Frontal cortex (tissue), 4 donors: ENCODE data around the gene KRTAP10-11. TPM values are rescaled to one million over a fixed set of nuclear protein-coding genes. Genes with fewer than 3 reads are reported as not detected.
"Not testable (repeated sequence)": the region's sequence is repeated elsewhere in the genome, so short reads cannot be mapped to it uniquely, and the experiment has no call there.

Experiments
- DNase-seq, 2 donors: peaks; one replicate each; pipeline ENCODE4 v3.0.0; 2012; ENCODE audit warnings: low spot score in 2 of 2
- FAIRE-seq: peaks from 2 replicates; lab custom pipeline; 2012; peaks lifted over from hg19 to GRCh38; lab: Jason Lieb, UNC
- total RNA-seq: library from RNA; depleted of rRNA; stranded (reverse); fragments of >200 nt; gene quantifications from one replicate; pipeline ENCODE4 v1.2.3, GENCODE V29; 2014
- donor health status: control.
- donor health status: control.
- donor health status: control.

Gene KRTAP10-11
- total RNA-seq, 1 donor from 2014 or later = not detected

DNA sequence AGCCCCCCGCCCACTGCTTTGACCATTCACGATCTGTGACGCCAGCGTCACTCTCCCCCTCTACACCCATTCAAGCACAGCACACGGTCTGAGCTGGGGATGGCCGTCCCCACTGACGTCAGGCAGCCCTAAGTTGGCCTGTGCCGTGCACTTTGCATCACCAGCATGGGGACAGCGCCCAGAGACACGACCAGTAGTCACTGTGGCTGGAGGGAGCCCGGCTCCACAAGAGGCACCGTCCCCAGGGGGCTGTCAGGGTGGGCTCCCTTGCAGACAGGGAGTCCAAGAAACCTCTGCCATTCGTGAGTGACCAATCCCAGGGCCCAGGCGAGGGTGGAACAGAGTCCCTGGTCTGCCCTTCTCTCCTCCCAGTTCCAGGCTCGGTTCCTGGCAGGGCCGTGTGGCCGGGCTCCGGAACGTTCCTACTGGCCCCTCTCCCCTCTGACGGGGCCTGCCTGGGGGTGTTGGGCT lies 32.0 kb upstream of the KRTAP10-11 start:
- DNase-seq (no peak), FAIRE-seq (no peak)

DNA sequence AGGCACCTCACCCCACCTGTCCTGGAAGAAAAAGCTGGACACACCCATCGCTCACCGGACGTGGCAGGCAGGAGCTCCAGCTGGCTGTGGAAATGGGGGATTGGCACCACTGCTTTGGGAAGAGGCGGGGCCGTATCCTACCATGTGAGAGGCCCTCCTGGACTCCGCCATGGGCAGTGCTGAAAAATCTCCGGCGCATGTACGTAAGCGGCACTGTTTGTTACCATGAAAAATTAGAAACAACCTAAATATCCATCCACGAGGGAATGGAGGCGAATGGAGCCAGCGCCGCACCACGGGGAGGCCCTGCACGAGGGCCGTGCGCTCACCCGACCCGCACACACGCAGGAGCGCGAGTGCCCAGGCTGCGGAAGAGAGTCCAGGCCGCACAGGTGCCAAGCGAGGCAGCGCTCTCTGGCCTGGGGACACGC lies 31.2 kb upstream of the KRTAP10-11 start:
- FAIRE-seq (no peak), DNase-seq (no peak)

DNA sequence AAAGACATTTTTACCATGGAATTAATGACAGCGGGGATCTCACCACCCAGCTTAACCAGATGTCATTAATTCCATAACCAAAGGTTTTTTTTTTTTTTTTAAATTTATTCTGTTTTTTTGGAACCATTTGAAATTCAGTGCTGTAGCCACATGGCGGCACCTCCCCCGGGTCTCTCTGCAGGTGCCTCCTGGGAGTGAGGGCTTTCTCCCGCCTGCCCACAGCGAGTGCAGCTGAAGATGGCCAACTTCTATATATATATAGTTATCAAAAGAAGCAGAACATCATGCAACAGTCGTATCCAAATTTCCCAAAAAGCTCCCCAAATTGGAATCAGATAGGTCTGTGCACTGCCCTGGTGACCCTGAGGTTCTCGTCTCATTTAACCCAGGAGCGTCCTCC lies 30.7 kb upstream of the KRTAP10-11 start:
- FAIRE-seq (no peak), DNase-seq (no peak)

DNA sequence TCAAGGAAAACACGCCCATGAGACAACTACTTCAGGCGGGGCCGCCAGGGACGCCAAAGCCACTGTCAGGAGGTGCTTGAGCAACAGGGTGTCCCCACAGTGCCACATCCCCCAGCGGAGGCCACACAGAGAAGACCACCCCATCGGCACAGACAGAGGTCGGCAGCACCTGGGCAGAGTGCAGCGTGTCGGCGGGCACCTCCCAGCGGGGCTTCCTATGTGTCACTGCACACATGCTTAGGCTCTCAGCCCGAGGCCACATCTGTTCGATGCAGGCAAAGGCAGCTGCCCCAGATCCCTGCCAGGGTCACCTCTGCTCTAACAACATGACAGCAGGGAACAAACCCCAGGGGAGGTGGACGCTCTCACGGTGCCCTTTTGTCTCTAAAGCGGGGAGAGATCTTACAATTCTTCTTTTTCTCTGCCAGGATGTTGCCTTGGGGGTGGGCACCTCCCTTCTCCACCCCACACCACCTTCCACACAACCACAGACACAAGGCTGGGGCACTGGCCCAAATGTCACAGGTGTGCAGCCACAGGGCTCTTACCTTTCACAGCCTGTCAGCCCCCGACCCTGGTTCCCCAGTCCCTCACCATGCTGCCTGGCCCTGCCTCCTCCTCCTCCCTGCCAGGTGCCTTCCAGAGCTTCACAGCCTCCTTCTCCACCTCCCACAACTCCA lies 30.2 kb upstream of the KRTAP10-11 start:
- no peak for DNase-seq
- FAIRE-seq = no peak

DNA sequence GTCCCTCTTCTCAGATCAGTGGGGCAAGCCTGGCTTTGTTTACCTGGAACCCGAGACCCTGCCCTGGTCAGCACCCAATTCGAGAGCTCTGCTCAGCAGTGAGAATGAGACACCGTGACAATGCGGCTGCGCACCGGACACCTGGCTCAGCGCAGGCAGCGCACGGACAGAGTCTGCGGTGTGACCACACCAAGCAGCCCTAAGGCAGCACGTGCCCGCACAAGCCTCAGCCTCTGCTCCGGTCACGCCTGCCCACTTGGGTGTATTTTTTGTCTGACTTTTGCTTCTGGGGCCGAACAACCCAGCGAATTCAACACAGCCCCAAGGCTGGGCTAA lies 29.7 kb upstream of the KRTAP10-11 start:
- no peak for FAIRE-seq
- DNase-seq = no peak

DNA sequence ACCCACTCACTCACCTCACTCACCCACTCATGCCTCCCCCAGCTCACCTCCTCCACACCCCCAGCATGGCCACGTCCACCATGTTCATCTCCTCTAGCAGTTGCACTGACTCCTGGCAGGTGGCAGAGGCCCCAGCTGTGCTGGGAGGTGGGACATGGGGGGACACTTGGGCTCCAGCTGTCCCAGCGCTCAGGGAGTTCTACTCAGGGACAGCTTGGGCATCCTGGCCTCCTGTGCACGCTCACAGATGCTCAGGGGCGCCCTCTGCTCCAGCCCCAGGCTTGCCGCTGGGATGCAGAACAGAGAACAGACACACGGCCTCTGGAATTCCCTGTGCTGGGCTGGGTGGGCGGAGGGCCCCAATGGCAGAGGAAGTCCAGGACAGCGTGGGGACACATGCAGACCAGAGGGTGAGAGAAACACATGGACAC lies 29.1 kb upstream of the KRTAP10-11 start:
- FAIRE-seq (no peak), DNase-seq (no peak)

GRCh38 chr21:44618504-44618903 lies 27.7 kb upstream of the KRTAP10-11 start:
- FAIRE-seq (no peak), DNase-seq (no peak)

DNA sequence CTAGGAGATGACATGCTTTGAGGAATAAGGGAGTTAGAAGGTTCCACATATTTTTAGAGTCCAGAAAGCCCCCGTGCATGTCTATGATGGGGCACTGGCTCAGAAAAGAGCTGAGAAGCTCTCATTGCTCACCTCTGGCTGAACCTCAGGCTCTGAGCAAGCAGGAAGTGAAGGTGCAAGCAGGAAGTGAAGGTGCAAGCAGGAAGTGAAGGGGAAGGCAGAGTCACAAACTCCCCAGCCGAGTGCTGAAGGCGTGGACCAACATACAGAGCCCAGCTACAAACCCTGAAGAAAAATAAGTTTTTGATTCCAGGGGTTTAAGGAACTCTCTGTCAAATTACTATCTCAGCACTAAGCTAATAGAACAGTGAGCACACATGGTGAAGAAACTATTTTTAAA lies 27.3 kb upstream of the KRTAP10-11 start:
- DNase-seq = no peak
- no peak for FAIRE-seq

DNA sequence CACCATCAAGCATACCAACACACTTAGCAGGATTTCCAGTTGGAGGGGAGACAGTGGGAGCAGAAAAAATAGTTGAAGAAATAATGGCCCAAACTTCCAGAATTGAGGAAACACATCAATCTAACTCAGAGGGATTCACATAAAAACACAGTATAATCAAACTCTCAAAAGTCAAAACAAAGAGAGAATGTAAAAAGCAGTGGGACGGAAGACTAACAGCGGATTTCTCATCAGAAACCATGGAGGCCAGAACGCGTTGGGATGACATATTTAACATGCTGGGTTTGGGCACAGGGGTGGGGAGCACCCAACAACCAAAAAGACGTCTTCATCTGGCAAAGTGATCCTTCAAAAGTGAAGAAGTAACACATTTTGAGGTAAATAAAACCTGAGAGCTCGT lies 26.3 kb upstream of the KRTAP10-11 start:
- FAIRE-seq (no peak), DNase-seq (no peak)

DNA sequence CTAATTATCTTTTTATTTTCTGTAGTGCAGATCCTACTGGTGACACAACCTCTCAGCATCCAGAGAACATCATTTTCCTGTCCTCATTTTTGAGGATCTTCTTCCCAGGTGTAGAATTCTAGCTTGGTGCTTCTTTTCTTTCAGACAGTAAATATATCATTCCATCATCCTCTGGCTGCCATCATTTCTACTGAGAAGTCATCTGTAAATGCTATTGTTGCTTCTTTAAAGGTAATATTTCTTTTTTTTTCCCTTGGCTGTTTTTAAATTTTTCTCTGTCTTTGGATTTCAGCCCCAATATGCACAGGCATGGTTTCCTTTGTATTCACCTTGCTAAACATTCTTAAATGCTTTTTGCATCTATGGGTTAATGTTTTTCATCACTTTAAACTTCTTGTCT lies 22.6 kb upstream of the KRTAP10-11 start:
- no peak for DNase-seq
- no peak for FAIRE-seq

DNA sequence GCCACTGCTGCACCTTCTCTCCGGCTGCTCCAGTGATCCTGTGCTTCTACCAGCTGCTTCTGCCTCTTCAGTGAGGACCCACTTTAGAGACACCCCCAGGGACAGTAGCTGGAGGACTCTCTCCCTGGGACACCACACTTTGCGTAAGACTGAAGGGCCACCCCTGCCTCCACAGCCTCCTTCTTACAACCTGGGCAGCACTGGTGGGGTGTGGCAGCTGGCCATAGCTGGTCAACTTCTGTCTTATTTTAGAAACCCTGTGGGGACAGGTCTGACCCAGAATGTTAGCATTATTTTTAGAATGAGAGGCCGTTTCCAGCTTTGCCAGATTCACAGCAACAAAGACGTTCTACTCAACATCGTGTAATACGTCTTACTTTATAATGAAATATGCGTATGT lies 20.5 kb upstream of the KRTAP10-11 start:
- FAIRE-seq (no peak), DNase-seq (no peak)

- no peak for FAIRE-seq
- no peak for DNase-seq
These were observed 20.0 kb upstream of the KRTAP10-11 start for GRCh38 chr21:44626262-44626661.

DNA sequence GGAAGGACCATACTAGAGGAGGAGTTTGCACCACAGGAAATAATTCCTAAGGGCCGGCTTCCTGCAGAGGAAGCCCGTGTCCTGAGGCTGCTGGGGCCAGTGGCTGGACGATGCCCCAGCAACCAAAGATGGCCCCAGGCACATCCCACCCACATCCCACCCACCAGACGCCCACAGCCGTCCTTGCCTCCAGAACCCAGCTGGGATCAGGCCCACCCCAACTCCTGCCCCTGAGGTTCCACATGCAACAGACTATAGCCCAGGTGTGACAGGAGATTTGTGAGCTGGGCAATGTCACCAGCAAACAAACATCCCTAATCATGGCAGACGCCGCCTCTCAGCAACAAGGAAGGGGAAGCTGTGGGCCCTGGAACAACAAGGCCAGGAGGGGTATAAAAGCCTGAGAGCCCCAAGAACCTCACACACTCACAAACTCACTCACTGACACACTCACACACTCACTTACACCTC lies 19.5 kb upstream of the KRTAP10-11 start, which contains the start of gene KRTAP10-9:
KRTAP10-9 (plus strand) TSS at position 421 of the 471 bp plus-strand sequence. CDS start 79 bp downstream, outside the sequence.
- FAIRE-seq (no peak), DNase-seq (no peak)

- not testable (repeated sequence) for FAIRE-seq, DNase-seq
These were observed 18.9 kb upstream of the KRTAP10-11 start for GRCh38 chr21:44627181-44627822.

- not testable (repeated sequence) for FAIRE-seq, DNase-seq
These were observed 18.4 kb upstream of the KRTAP10-11 start for GRCh38 chr21:44627831-44628233.

GRCh38 chr21:44628707-44629391 lies 17.4 kb upstream of the KRTAP10-11 start:
- FAIRE-seq (no peak), DNase-seq (no peak)

DNA sequence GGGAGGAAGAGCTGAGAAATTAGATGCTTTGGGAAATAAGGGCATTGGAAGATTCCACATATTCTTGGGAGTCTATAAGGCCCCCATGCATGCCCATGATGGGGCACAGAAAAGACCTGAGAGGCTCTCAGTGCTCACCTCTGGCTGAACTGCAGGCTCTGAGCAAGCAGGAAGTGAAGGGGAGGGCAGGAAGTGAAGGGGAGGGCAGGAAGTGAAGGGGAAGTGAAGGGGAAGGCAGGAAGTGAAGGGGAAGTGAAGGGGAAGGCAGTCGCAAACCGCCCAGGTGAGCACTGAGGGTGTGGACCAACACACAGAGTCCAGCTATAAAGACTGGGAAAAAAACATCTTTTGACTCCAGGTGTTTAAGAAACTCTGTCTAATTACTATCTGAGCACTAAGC lies 15.8 kb upstream of the KRTAP10-11 start:
- DNase-seq (no peak), FAIRE-seq (no peak)

DNA sequence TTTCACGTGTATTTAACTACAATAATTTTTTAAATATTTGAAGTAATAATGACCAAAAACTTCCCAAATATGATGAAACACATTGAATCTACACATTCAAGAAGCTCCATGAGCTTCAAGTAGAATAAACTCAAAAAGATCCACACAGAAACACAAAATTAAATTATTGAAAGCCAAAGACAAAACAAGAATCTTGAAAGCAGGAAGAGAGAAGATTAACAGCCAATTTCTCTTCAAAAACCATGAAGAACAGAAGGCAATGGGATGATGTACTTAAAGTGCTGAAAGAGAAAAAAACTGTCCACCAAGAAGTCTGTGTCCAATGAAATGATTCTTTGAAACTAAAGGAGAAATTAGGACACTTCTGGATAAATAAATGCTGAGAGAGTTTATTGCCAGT lies 14.1 kb upstream of the KRTAP10-11 start:
- no peak for FAIRE-seq
- no peak for DNase-seq

DNA sequence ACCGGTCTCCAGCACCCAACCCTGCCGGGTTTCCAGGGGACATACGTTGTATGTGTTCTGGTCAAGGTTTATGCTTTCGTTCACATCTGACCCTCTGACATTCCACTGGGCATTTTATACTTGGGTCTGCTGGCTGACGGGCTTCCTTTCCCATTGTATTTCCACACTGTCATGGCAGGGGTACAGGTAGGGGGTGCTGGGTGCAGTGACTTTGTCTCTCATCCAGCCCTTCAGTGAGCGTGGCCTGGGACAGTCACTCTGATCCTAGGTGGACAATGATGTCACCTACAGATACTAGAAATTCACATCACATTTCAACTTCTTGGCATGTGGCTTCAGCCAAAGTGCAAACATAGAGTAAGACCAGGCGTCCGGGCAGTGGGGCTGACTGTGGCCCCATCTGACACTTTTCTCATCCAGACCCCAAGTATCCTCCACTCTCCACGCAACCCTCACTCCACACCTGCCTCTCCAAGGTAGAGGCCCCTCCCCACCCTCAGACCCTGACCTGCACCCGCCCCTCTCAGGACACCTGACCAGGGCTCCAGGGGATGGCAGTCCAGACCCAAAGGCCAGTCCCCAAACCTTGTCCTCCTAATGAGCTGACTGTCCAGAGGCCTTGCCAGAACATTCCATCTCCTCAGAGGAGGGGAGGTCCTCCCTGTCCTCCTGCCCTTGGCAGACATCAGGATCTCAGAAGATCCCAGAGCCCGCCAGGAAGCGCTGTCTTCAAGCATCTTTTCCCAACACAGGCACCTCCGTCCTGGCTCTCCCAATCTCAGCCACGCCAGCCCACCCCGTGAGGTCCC lies 9.8 kb upstream of the KRTAP10-11 start:
- FAIRE-seq = no peak

More for the DNA sequence above, 9.8 kb upstream of the KRTAP10-11 start:
- no peak for DNase-seq
